Endothelial cell of umbilical vein (primary cell): ENCODE results near the gene RPS6KA3. TPM values are rescaled to one million over a fixed set of nuclear protein-coding genes. Genes with fewer than 3 reads are reported as not detected.
A peak's percentile ranks its signal among the peaks of the same experiment; 100 is the strongest.

Experiments used
- BruUV-seq: library from RNA; stranded (reverse); fragments of 400-500 nt; replicated peaks from 2 replicates; lab custom pipeline; 2021; lab: Mats Ljungman, UMichigan
- CTCF ChIA-PET: fragments of 300-600, 350-600 bp; sonication (Branson Sonifier 250); formaldehyde crosslinking; loops from one replicate; lab custom pipeline; 2021; ENCODE audit warnings: antibody characterized with exemption, inconsistent platforms; lab: Charles Lee
- POLR2A ChIA-PET: fragments of 300-600, 350-600 bp; sonication (Branson Sonifier 250); formaldehyde crosslinking; loops from one replicate; lab custom pipeline; 2021; ENCODE audit warnings: antibody characterized with exemption, inconsistent platforms; lab: Charles Lee
- DNase-seq: peaks from one replicate; pipeline ENCODE4 v3.0.0-alpha.2; 2011; ENCODE audit warnings: low read depth, low spot score
- FAIRE-seq: peaks from 2 replicates; lab custom pipeline; 2011; peaks lifted over from hg19 to GRCh38; lab: Jason Lieb, UNC
- H2AFZ ChIP-seq: 2 replicates; pipeline ENCODE4 v1.6.0; 2012; ENCODE audit warnings: low read depth, low read length, control low read depth, inconsistent platforms
- H3K27ac ChIP-seq: 2 replicates; pipeline ENCODE4 v1.5.1; 2011; ENCODE audit warnings: low read depth, mild to moderate bottlenecking, control low read depth, low read length, moderate library complexity; ENCODE audit not compliant: insufficient read depth
- H3K27me3 ChIP-seq, 2 experiments: 2 replicates each; pipeline versions ENCODE4 v1.6.0 to v1.6.1; 2011; ENCODE audit warnings: low read length in 2 of 2, mixed read lengths in 1 of 2; ENCODE audit not compliant: control insufficient read depth in 2 of 2, insufficient read depth in 2 of 2
- H3K36me3 ChIP-seq, 2 experiments: 2 replicates in 1 of 2; 3 replicates in 1 of 2; pipeline ENCODE4 v1.5.1; 2011; ENCODE audit warnings: low read length in 2 of 2, mild to moderate bottlenecking in 1 of 2, moderate library complexity in 1 of 2; ENCODE audit not compliant: control insufficient read depth in 2 of 2, insufficient read depth in 2 of 2; ENCODE audit errors: extremely low read depth in 1 of 2
- H3K4me1 ChIP-seq: 3 replicates; pipeline ENCODE4 v1.5.1; 2011; ENCODE audit warnings: mild to moderate bottlenecking, low read length; ENCODE audit not compliant: control insufficient read depth, insufficient read depth; ENCODE audit errors: extremely low read depth
- H3K4me2 ChIP-seq: 2 replicates; pipeline ENCODE4 v1.6.1; 2011; ENCODE audit warnings: low read length, control low read depth, mixed read lengths; ENCODE audit not compliant: insufficient read depth
- H3K4me3 ChIP-seq, 3 experiments: fragments of 200-600 bp in 1 of 3; sonication (generic), shearing (Covaris generic) in 1 of 3; replicated peaks in 1 of 3; 2 replicates each; pipeline ENCODE4 v1.5.1; 2011 to 2016; ENCODE audit warnings: control low read depth in 3 of 3, low read length in 3 of 3, mild to moderate bottlenecking in 2 of 3, inconsistent platforms in 1 of 3, low read depth in 1 of 3, moderate library complexity in 1 of 3; ENCODE audit not compliant: insufficient read depth in 1 of 3
- H3K79me2 ChIP-seq: 2 replicates; pipeline ENCODE4 v1.6.0; 2012; ENCODE audit warnings: low read length, inconsistent platforms; ENCODE audit not compliant: control insufficient read depth, insufficient read depth
- H3K9ac ChIP-seq: replicated peaks from 2 replicates; pipeline ENCODE3; 2011; ENCODE audit warnings: low read length, control low read depth; ENCODE audit not compliant: insufficient read depth; ENCODE audit errors: extremely low read depth
- H3K9me1 ChIP-seq: replicated peaks from 3 replicates; pipeline ENCODE4 v1.6.0; 2011; ENCODE audit warnings: mild to moderate bottlenecking, low read length; ENCODE audit not compliant: control insufficient read depth, insufficient read depth; ENCODE audit errors: extremely low read depth
- H3K9me3 ChIP-seq: replicated peaks from 2 replicates; pipeline ENCODE4 v1.5.1; 2012; ENCODE audit warnings: low read length, inconsistent platforms; ENCODE audit not compliant: control insufficient read depth, insufficient read depth
- H4K20me1 ChIP-seq: replicated peaks from 2 replicates; pipeline ENCODE3; 2011; ENCODE audit warnings: mild to moderate bottlenecking, low read length; ENCODE audit not compliant: control insufficient read depth, insufficient read depth; ENCODE audit errors: extremely low read depth
- CTCF ChIP-seq, 2 donors: IDR thresholded peaks; 1 replicate in 1 of 2; 2 replicates in 1 of 2; pipeline ENCODE4 v1.5.1; 2011; ENCODE audit warnings: low read length in 2 of 2, mild to moderate bottlenecking in 2 of 2, moderate library complexity in 2 of 2, control low read depth in 1 of 2, inconsistent platforms in 1 of 2, low read depth in 1 of 2; ENCODE audit not compliant: insufficient read depth in 1 of 2; ENCODE audit errors: extremely low read depth in 1 of 2
- EZH2 ChIP-seq: IDR thresholded peaks from 2 replicates; pipeline ENCODE4 v1.6.1; 2012; ENCODE audit warnings: borderline replicate concordance, low read depth, mild to moderate bottlenecking, moderate library complexity, low read length, inconsistent platforms; ENCODE audit not compliant: severe bottlenecking
- FOS ChIP-seq: IDR thresholded peaks from 2 replicates; pipeline ENCODE4 v1.6.1; 2011; ENCODE audit warnings: mild to moderate bottlenecking, low read length, moderate library complexity, borderline replicate concordance; ENCODE audit not compliant: insufficient read depth
- GATA2 ChIP-seq: IDR thresholded peaks from 2 replicates; pipeline ENCODE4 v1.7.0; 2011; ENCODE audit warnings: low read depth, mild to moderate bottlenecking, moderate library complexity, mixed read lengths, low read length; ENCODE audit not compliant: insufficient read length, insufficient read depth
- JUN ChIP-seq: IDR thresholded peaks from 2 replicates; pipeline ENCODE4 v1.6.1; 2011; ENCODE audit warnings: borderline replicate concordance, low read depth; ENCODE audit not compliant: insufficient read length, insufficient read depth
- MAX ChIP-seq: IDR thresholded peaks from 2 replicates; pipeline ENCODE4 v1.6.1; 2011; ENCODE audit not compliant: insufficient read depth, insufficient read length
- MYC ChIP-seq: IDR thresholded peaks from one replicate; pipeline ENCODE4 v1.6.1; 2011; ENCODE audit warnings: mild to moderate bottlenecking, low read depth, low read length
- POLR2A ChIP-seq: IDR thresholded peaks from 2 replicates; pipeline ENCODE4 v1.6.1; 2012; ENCODE audit warnings: low read depth, mild to moderate bottlenecking, control low read depth, low read length
- POLR2AphosphoS5 ChIP-seq: IDR thresholded peaks from 2 replicates; pipeline ENCODE4 v1.6.1; 2012; ENCODE audit warnings: low read depth, mild to moderate bottlenecking, control low read depth, low read length, moderate library complexity; ENCODE audit not compliant: insufficient read depth
- dilution Hi-C: fragments of 300-500 bp; cut with MboI; formaldehyde crosslinking; loops from one replicate; pipeline ENCODE4 v1.15.0; 2019; ENCODE audit warnings: low sequenced_read_pairs; ENCODE audit not compliant: extremely low pct_ligation_motif_present
- intact Hi-C: fragments of 100-400 bp; cut with micrococcal nuclease; formaldehyde crosslinking; loops from one replicate; pipeline ENCODE4 v1.10.0; 2022
- polyA plus RNA-seq, 4 experiments: library from polyadenylated mRNA; depleted of rRNA in 3 of 4; stranded (reverse) in 3 of 4; unstranded in 1 of 4; fragments of >200 nt; gene quantifications; 2 replicates each; pipeline versions ENCODE4 v1.2.1 to v1.2.3, GENCODE V29; 2011 to 2012; ENCODE audit warnings: missing spikeins in 1 of 4
- total RNA-seq: library from RNA; stranded (reverse); gene quantifications from 2 replicates; pipeline ENCODE4 v1.2.3, GENCODE V29; 2021

The RPS6KA3 gene
- total and polyA plus RNA-seq, 2 donors (not counting 3 experiments of a cell fraction or from before 2014, with no cell fraction given): 24.4 to 61.6 TPM

GRCh38 chrX:20248592-20249192 is 18.0 kb downstream of the RPS6KA3 start:
- no peaks in the 10 kb centered on the region for H3K4me1 ChIP-seq
- dilution Hi-C loops: no loop called here
- CTCF ChIA-PET: no interaction called here
- peaks cover 2% of the 10 kb centered on the region for H3K79me2 ChIP-seq
- intact Hi-C loops: no loop called here
- no peaks in the 10 kb centered on the region for H3K9me3 ChIP-seq
- no peaks in the 10 kb centered on the region for H4K20me1 ChIP-seq
- H3K27ac ChIP-seq: no peak overlapping the region
- H3K36me3 ChIP-seq: no peaks in the 10 kb centered on the region
- H3K4me3 ChIP-seq: no peak overlapping the region
- no peaks in the 10 kb centered on the region for H3K27me3 ChIP-seq
- TF ChIP-seq FOS (no peak), CTCF (IDR thresholded peaks at IDR 0.05; ENCODE audit: extremely low read depth in 1 of 2, insufficient read depth in 1 of 2, low read depth in 1 of 2, low read length in 2 of 2) (no peak), GATA2 (no peak), POLR2AphosphoS5 (no peak), POLR2A (no peak), MYC (no peak), EZH2 (no peak), MAX (no peak), JUN (no peak)
- FAIRE-seq: peak; percentile 33
- no peak overlapping the region for H3K4me2 ChIP-seq
- DNase-seq: no peak
- H3K9ac ChIP-seq: no peak overlapping the region
- no peaks in the 10 kb centered on the region for H3K9me1 ChIP-seq
- BruUV-seq: no TSS peak
- H2AFZ ChIP-seq: no peak overlapping the region
- POLR2A ChIA-PET: no interaction called here
